K562 (cell line): Measurements from ENCODE around the gene VARS1. TPM values are rescaled to one million over a fixed set of nuclear protein-coding genes. Genes with fewer than 3 reads are reported as not detected.

Experiments used
- CHD7 ChIP-seq: fragments of 200-600 bp; sonication (generic); IDR thresholded peaks from one replicate; pipeline ENCODE4 v1.6.1; 2012; ENCODE audit warnings: mild to moderate bottlenecking, low read depth, low read length, inconsistent platforms
- ELF2 ChIP-seq: fragments of 250-450 bp; sonication (Bioruptor Pico); IDR thresholded peaks from 2 replicates; pipeline ENCODE4 v1.5.0; 2021; ENCODE audit warnings: mild to moderate bottlenecking
- ETV6 ChIP-seq, 3 experiments: fragments of 150-350 bp in 1 of 3; sonication (generic) in 1 of 3; formaldehyde crosslinking in 1 of 3; IDR thresholded peaks; 2 replicates each; pipeline versions ENCODE4 v1.6.1 to v1.8.0; 2014 to 2022; ENCODE audit warnings: borderline replicate concordance in 2 of 3, low read depth in 2 of 3, antibody characterized with exemption in 1 of 3, low read length in 1 of 3, mild to moderate bottlenecking in 1 of 3, missing genetic modification reagents in 1 of 3
- NCOR1 ChIP-seq: fragments of 450-650 bp; IDR thresholded peaks from 2 replicates; pipeline ENCODE4 v1.6.1; 2016; ENCODE audit warnings: mild to moderate bottlenecking, moderate library complexity
- PCBP1 ChIP-seq: fragments of 200-400 bp; formaldehyde crosslinking; IDR thresholded peaks from 2 replicates; pipeline ENCODE4 v1.6.1; 2018; ENCODE audit warnings: mild to moderate bottlenecking, low read depth, low read length; ENCODE audit not compliant: poor library complexity, severe bottlenecking
- POLR2AphosphoS5 ChIP-seq: IDR thresholded peaks from 2 replicates; pipeline ENCODE4 v1.6.1; 2011; ENCODE audit warnings: mild to moderate bottlenecking, low read depth, low read length, moderate library complexity; ENCODE audit not compliant: control insufficient read depth, insufficient read depth
- RBFOX2 ChIP-seq: fragments of 200-400 bp; formaldehyde crosslinking; IDR thresholded peaks from 2 replicates; pipeline ENCODE4 v1.6.1; 2017; ENCODE audit warnings: low read depth, mild to moderate bottlenecking, low read length, moderate library complexity
- RHOXF2B ChIP-seq: fragments of 250-450 bp; sonication (Bioruptor Pico); conservative IDR thresholded peaks from 2 replicates; pipeline ENCODE4 v1.5.1; 2021
- SMC3 ChIP-seq: conservative IDR thresholded peaks from 2 replicates; pipeline ENCODE4 v1.6.1; 2011; ENCODE audit warnings: low read depth, low read length, improper control_type of control experiment; ENCODE audit not compliant: insufficient read depth
- U2AF2 ChIP-seq: fragments of 200-400 bp; formaldehyde crosslinking; optimal IDR thresholded peaks from 2 replicates; pipeline ENCODE3; 2017; ENCODE audit warnings: low read depth, mild to moderate bottlenecking, low read length
- ZBTB33 ChIP-seq: sonication (generic); formaldehyde crosslinking; IDR thresholded peaks from 2 replicates; pipeline ENCODE4 v1.8.1; 2023; ENCODE audit warnings: mild to moderate bottlenecking, missing genetic modification reagents
- ZNF232 ChIP-seq: sonication (generic); formaldehyde crosslinking; IDR thresholded peaks from 2 replicates; pipeline ENCODE4 v1.8.0; 2022; ENCODE audit warnings: mild to moderate bottlenecking, missing genetic modification reagents
- ZNF445 ChIP-seq: fragments of 250-450 bp; sonication (Bioruptor Pico); IDR thresholded peaks from 2 replicates; pipeline ENCODE4 v1.4.0; 2020; ENCODE audit warnings: low read depth, mild to moderate bottlenecking, moderate library complexity
- ZNF511 ChIP-seq: sonication (generic); formaldehyde crosslinking; IDR thresholded peaks from 2 replicates; pipeline ENCODE4 v1.8.0; 2022; ENCODE audit warnings: mild to moderate bottlenecking, missing genetic modification reagents
- polyA plus RNA-seq, 8 experiments: library from polyadenylated mRNA; depleted of rRNA in 4 of 8; stranded (reverse) in 5 of 8; unstranded in 3 of 8; fragments of >200 nt; fragmentation: Nextera tagmentation in 2 of 8; fragmentation: Illumina TruSeq in 1 of 8; extraction: Ambion mirVana in 2 of 8; extraction: Trizol in 1 of 8; gene quantifications; 2 replicates each; pipeline versions ENCODE4 v1.2.1 to v1.2.3, GENCODE V29; 2011 to 2014; ENCODE audit warnings: inconsistent platforms in 1 of 8, missing spikeins in 1 of 8
- total RNA-seq, 7 experiments: library from RNA; depleted of rRNA in 6 of 7; stranded (reverse); fragments of >200 nt in 6 of 7; fragmentation: Illumina TruSeq in 2 of 7; extraction: Trizol in 2 of 7; gene quantifications; 2 replicates each; pipeline versions ENCODE4 v1.2.1 to v1.2.3, GENCODE V29; 2011 to 2021; ENCODE audit warnings: low replicate concordance in 1 of 7

VARS1 gene
- total and polyA plus RNA-seq, 9 of the 15 experiments (the other 6 are each of a cell fraction or from before 2014, with no cell fraction given): 2.9 to 488 (median 130) TPM

GRCh38 chr6:31830886-31831335 lies 35.4 kb upstream of the VARS1 start (continued):
- no peak for TF ChIP-seq CHD7
- no peak for TF ChIP-seq ZNF232 (CRISPR knock-in tag)
- no peak for TF ChIP-seq SMC3
- no peak; the same call in 1 of the 2 replicates for TF ChIP-seq ZNF511 (CRISPR knock-in tag)
- no peak for TF ChIP-seq ZBTB33 (CRISPR knock-in tag)
- no peak for TF ChIP-seq NCOR1
- TF ChIP-seq ELF2: no peak
- 0 out of 2 replicates have a peak, but pooled peaks have one; percentile 31 for TF ChIP-seq POLR2AphosphoS5
- no peak for TF ChIP-seq U2AF2
- TF ChIP-seq ETV6 (IDR thresholded peaks at IDR 0.05; ENCODE audit: borderline replicate concordance in 1 of 2, low read depth in 2 of 2, low read length in 1 of 2): 0 out of 4 replicates have a peak, but pooled peaks of 1 of the 2 experiments have one; percentile 11
- TF ChIP-seq ETV6 (CRISPR knock-in tag; IDR thresholded peaks at IDR 0.05; ENCODE audit: borderline replicate concordance): no peak
- peak; percentile 72; the same call in 1 of the 2 replicates for TF ChIP-seq RHOXF2B
- TF ChIP-seq PCBP1: no peak
- TF ChIP-seq ZNF445 (CRISPR knock-in tag): no peak
- peak; percentile 56 for TF ChIP-seq RBFOX2
